Stimulated activated effector memory CD8-positive, alpha-beta T cell treated with anti-CD3 and anti-CD28 coated beads, Interleukin-12 subunit alpha, Interleukin-12 subunit beta, amount 100 ng/mL, for 72 hours (primary cell): ENCODE data around the gene VAT1.
"Not testable (repeated sequence)": the region's sequence is repeated elsewhere in the genome, so short reads cannot be mapped to it uniquely, and the experiment has no call there.

ENCODE experiments used
- ATAC-seq: fragments of 150-1000 bp; cut with Tn5 transposase; 2 replicates; pipeline ENCODE4 v1.10.0; 2021
- DNase-seq, 2 donors: peaks; one replicate each; pipeline ENCODE4 v3.0.0; 2021 to 2022; ENCODE audit warnings: low spot score in 2 of 2
- H3K27ac Mint-ChIP-seq: one replicate; pipeline ENCODE4 v1.8.0; 2022; ENCODE audit warnings: mild to moderate bottlenecking, mixed read lengths
- H3K36me3 Mint-ChIP-seq: one replicate; pipeline ENCODE4 v1.8.0; 2022; ENCODE audit warnings: mild to moderate bottlenecking, mixed read lengths
- H3K4me1 Mint-ChIP-seq: one replicate; pipeline ENCODE4 v1.8.0; 2022; ENCODE audit warnings: mixed read lengths
- H3K4me3 Mint-ChIP-seq: one replicate; pipeline ENCODE4 v1.8.0; 2022; ENCODE audit warnings: mild to moderate bottlenecking, mixed read lengths
- H3K9me3 Mint-ChIP-seq: one replicate; pipeline ENCODE4 v1.8.0; 2022; ENCODE audit warnings: mixed read lengths

VAT1 gene

GRCh38 chr17:43018932-43019331 is 3.3 kb downstream of the VAT1 start:
- no peak for ATAC-seq
- no peaks in the 10 kb centered on the region for H3K9me3 Mint-ChIP-seq

GRCh38 chr17:43018008-43018853 is 4.0 kb downstream of the VAT1 start:
- DNase-seq (no peak), ATAC-seq (peak; percentile 22)
- no peak overlapping the region for H3K4me3 Mint-ChIP-seq
- peaks cover 27% of the 10 kb centered on the region for H3K36me3 Mint-ChIP-seq
- peaks cover 37% of the 10 kb centered on the region for H3K4me1 Mint-ChIP-seq
- peak overlapping the region; percentile 43 for H3K27ac Mint-ChIP-seq
- H3K9me3 Mint-ChIP-seq, result no peaks in the 10 kb centered on the region

More at GRCh38 chr17:43018932-43019331, 3.3 kb downstream of the VAT1 start:
- DNase-seq, result no peak
- H3K27ac Mint-ChIP-seq, result no peak overlapping the region
- peaks cover 20% of the 10 kb centered on the region for H3K36me3 Mint-ChIP-seq
- no peak overlapping the region for H3K4me3 Mint-ChIP-seq
- peaks cover 37% of the 10 kb centered on the region for H3K4me1 Mint-ChIP-seq

GRCh38 chr17:43016216-43016615 is 6.0 kb downstream of the VAT1 start:
- Mint-ChIP-seq H3K4me3 (no peak overlapping the region), H3K4me1 (peaks cover 41% of the 10 kb centered on the region), H3K36me3 (peaks cover 39% of the 10 kb centered on the region), H3K9me3 (no peaks in the 10 kb centered on the region), H3K27ac (peak overlapping the region; percentile 66)
- ATAC-seq (no peak), DNase-seq (no peak)

GRCh38 chr17:43015579-43015978 is 6.6 kb downstream of the VAT1 start:
- peak overlapping the region; percentile 66 for H3K27ac Mint-ChIP-seq
- ATAC-seq (no peak), DNase-seq (no peak)
- no peaks in the 10 kb centered on the region for H3K9me3 Mint-ChIP-seq
- H3K36me3 Mint-ChIP-seq, result peaks cover 42% of the 10 kb centered on the region
- H3K4me1 Mint-ChIP-seq, result peaks cover 40% of the 10 kb centered on the region
- no peak overlapping the region for H3K4me3 Mint-ChIP-seq

GRCh38 chr17:43014649-43015542 is 7.3 kb downstream of the VAT1 start:
- ATAC-seq, result no peak
- peaks cover 47% of the 10 kb centered on the region for H3K36me3 Mint-ChIP-seq
- peaks cover 43% of the 10 kb centered on the region for H3K4me1 Mint-ChIP-seq
- DNase-seq, result no peak
- H3K4me3 Mint-ChIP-seq, result no peak overlapping the region
- H3K27ac Mint-ChIP-seq, result peak overlapping the region; percentile 66
- H3K9me3 Mint-ChIP-seq, result no peaks in the 10 kb centered on the region

GRCh38 chr17:43014020-43014648 is 8.1 kb downstream of the VAT1 start:
- H3K4me3 Mint-ChIP-seq, result no peak overlapping the region
- DNase-seq (no peak), ATAC-seq (no peak)
- no peaks in the 10 kb centered on the region for H3K9me3 Mint-ChIP-seq
- H3K27ac Mint-ChIP-seq, result peak overlapping the region; percentile 76
- H3K36me3 Mint-ChIP-seq, result peaks cover 49% of the 10 kb centered on the region
- H3K4me1 Mint-ChIP-seq, result peaks cover 36% of the 10 kb centered on the region

GRCh38 chr17:43013296-43013695 is 8.9 kb downstream of the VAT1 start:
- H3K36me3 Mint-ChIP-seq, result peaks cover 49% of the 10 kb centered on the region

GRCh38 chr17:43011728-43012472 is 10.3 kb downstream of the VAT1 start:
- peak overlapping the region; percentile 18 for H3K27ac Mint-ChIP-seq
- ATAC-seq, result no peak
- peaks cover 49% of the 10 kb centered on the region for H3K36me3 Mint-ChIP-seq
- H3K9me3 Mint-ChIP-seq, result no peaks in the 10 kb centered on the region
- DNase-seq, result no peak
- H3K4me1 Mint-ChIP-seq, result peaks cover 24% of the 10 kb centered on the region
- no peak overlapping the region for H3K4me3 Mint-ChIP-seq

More at GRCh38 chr17:43013296-43013695, 8.9 kb downstream of the VAT1 start:
- Mint-ChIP-seq H3K4me1 (peaks cover 29% of the 10 kb centered on the region), H3K27ac (peak overlapping the region; percentile 76), H3K4me3 (no peak overlapping the region), H3K9me3 (no peaks in the 10 kb centered on the region)
- DNase-seq, result no peak
- no peak for ATAC-seq

GRCh38 chr17:43010667-43011308 is 11.4 kb downstream of the VAT1 start:
- Mint-ChIP-seq H3K9me3 (no peaks in the 10 kb centered on the region), H3K4me1 (peaks cover 30% of the 10 kb centered on the region), H3K27ac (peak overlapping the region; percentile 60), H3K4me3 (no peak overlapping the region), H3K36me3 (peaks cover 52% of the 10 kb centered on the region)
- DNase-seq, result no peak
- no peak for ATAC-seq

GRCh38 chr17:43006639-43007551 is 15.3 kb downstream of the VAT1 start, which contains the start of gene IFI35:
Gene IFI35 (plus strand): TSS chr17:43006784. CDS start chr17:43006948, 164 bp downstream.
- H3K4me1 Mint-ChIP-seq, result peaks cover 22% of the 10 kb centered on the region
- peaks cover 60% of the 10 kb centered on the region for H3K36me3 Mint-ChIP-seq
- H3K4me3 Mint-ChIP-seq, result peak within 1 kb of the TSS; percentile 99
- no peaks in the 10 kb centered on the region for H3K9me3 Mint-ChIP-seq
- DNase-seq (peak; percentile 63 to 88), ATAC-seq (peak; percentile 97)
- peak within 1 kb of the TSS; percentile 99 for H3K27ac Mint-ChIP-seq

- H3K4me3 Mint-ChIP-seq, result no peak overlapping the region
Observed at GRCh38 chr17:43003542-43004172, 18.5 kb downstream of the VAT1 start.

GRCh38 chr17:43000894-43001293 is 21.3 kb downstream of the VAT1 start:
- Mint-ChIP-seq H3K36me3 (peaks cover 81% of the 10 kb centered on the region), H3K4me1 (peaks cover 26% of the 10 kb centered on the region), H3K4me3 (peak overlapping the region; percentile 94), H3K27ac (peak overlapping the region; percentile 99)
- not testable (repeated sequence) for ATAC-seq, H3K9me3 Mint-ChIP-seq, DNase-seq

More at GRCh38 chr17:43003542-43004172, 18.5 kb downstream of the VAT1 start:
- H3K27ac Mint-ChIP-seq, result peak overlapping the region; percentile 32
- peaks cover 23% of the 10 kb centered on the region for H3K4me1 Mint-ChIP-seq
- no peaks in the 10 kb centered on the region for H3K9me3 Mint-ChIP-seq
- DNase-seq (peak in 1 of 2 donors; percentile 46), ATAC-seq (no peak)
- H3K36me3 Mint-ChIP-seq, result peaks cover 78% of the 10 kb centered on the region

- no peak for ATAC-seq
- Mint-ChIP-seq H3K9me3 (no peaks in the 10 kb centered on the region), H3K36me3 (peaks cover 69% of the 10 kb centered on the region), H3K4me1 (peaks cover 26% of the 10 kb centered on the region), H3K4me3 (peak overlapping the region; percentile 94), H3K27ac (peak overlapping the region; percentile 99)
- no peak for DNase-seq
Observed at GRCh38 chr17:42999003-42999525, 23.1 kb downstream of the VAT1 start.
